AG09309 (cell line): ENCODE measurements around the gene NELFCD.

ENCODE experiments used
- DNase-seq: peaks from one replicate; pipeline ENCODE4 v3.0.0-alpha.2; 2010; ENCODE audit warnings: low read depth
- H3K4me3 ChIP-seq: 2 replicates; pipeline ENCODE4 v1.5.1; 2011; ENCODE audit warnings: mild to moderate bottlenecking, low read depth, low read length, moderate library complexity; ENCODE audit not compliant: control insufficient read depth
- TF ChIP-seq, protein P1 (sequence below): IDR thresholded peaks from 2 replicates; pipeline ENCODE4 v1.5.1; 2011; ENCODE audit warnings: mild to moderate bottlenecking, low read depth, low read length, inconsistent platforms; ENCODE audit not compliant: insufficient read depth, control insufficient read depth; ENCODE audit errors: missing control alignments

Gene NELFCD

DNA sequence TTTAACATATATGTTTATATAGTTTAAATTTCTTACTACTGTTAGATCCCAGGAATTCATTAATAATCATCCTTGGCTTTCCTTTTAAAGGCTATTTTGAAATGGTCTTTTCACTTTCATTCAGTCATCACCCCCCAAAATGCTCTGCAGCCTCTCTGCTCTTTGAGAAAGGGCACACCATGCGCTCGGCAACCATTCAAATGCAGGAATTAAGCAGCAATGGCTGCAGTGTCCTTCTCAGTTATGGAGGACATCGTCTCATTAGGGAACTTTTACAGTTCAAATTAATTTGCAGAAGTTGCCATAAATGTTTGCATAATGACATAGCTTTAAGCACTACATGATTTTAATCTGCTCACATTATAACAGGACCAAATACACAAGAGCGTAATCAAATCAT, 44.5 kb downstream of the NELFCD start:
- TF ChIP-seq, protein P1, sequence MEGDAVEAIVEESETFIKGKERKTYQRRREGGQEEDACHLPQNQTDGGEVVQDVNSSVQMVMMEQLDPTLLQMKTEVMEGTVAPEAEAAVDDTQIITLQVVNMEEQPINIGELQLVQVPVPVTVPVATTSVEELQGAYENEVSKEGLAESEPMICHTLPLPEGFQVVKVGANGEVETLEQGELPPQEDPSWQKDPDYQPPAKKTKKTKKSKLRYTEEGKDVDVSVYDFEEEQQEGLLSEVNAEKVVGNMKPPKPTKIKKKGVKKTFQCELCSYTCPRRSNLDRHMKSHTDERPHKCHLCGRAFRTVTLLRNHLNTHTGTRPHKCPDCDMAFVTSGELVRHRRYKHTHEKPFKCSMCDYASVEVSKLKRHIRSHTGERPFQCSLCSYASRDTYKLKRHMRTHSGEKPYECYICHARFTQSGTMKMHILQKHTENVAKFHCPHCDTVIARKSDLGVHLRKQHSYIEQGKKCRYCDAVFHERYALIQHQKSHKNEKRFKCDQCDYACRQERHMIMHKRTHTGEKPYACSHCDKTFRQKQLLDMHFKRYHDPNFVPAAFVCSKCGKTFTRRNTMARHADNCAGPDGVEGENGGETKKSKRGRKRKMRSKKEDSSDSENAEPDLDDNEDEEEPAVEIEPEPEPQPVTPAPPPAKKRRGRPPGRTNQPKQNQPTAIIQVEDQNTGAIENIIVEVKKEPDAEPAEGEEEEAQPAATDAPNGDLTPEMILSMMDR: no peak
- H3K4me3 ChIP-seq: no peak overlapping the region
- no peak for DNase-seq

DNA sequence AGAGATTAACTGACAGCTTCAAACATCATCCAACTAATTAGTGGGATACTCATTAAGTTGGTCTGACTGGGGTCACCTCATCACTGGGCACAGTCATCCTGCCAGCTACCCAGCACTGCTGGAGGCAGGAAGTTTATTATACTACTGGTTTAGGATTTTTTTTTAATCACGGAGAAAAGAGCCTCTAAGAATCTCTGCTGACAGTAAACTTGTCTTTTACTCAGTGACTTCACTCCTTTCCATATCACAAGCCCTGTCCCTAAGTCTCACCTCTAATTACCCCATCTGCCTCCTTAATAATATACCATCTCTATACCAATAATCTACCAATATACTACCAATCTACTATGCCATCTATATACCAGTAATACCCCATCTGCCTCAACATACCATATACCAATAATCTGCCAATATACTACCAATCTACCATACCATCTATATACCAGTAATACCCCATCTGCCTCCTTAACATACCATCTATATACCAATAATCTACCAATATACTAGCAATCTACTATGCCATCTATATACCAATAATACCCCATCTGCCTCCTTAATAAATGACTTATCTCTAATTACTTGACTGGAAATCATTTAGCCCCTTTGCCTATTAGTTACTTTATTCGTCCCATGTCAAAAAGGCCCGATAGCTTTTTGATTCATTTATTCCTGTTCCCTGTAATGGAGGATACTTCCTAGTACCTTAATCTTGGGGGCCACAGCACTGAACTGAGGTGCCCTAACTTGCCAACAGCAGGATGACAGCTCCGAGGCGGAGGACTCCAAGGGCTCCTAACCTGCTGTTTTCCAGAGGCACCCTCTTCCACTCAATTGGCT, 46.1 kb downstream of the NELFCD start:
- DNase-seq: no peak
- H3K4me3 ChIP-seq: no peak overlapping the region
- TF ChIP-seq, protein P1: no peak

DNA sequence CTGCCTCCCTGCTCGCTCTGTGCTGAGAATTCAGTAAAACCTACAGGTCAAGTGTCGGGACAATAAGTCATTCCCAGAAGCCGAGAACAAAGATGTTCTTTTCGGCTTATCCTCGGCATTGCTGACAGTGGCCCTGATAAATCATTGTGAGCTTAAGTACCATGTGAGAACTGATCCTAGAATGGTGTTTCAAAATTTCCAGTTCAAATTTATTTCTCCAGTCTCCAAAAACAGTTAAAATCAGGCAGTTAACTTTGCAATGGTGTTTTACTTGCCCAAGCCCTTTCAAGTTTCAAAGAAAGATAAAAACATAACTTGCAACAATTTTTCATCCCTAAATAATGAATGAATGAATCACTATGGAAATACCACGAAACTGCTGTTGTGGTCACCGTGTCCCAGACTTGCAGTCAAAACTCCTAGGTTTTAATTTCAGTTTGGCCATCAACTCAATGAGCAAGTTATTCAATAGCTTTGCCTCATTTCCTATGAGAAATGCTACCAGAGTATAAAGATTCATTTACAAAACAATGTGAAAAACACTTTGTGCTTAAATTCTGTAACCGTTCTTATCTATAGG, 46.8 kb downstream of the NELFCD start:
- TF ChIP-seq, protein P1: no peak
- H3K4me3 ChIP-seq: no peak overlapping the region
- DNase-seq: peak; percentile 56

DNA sequence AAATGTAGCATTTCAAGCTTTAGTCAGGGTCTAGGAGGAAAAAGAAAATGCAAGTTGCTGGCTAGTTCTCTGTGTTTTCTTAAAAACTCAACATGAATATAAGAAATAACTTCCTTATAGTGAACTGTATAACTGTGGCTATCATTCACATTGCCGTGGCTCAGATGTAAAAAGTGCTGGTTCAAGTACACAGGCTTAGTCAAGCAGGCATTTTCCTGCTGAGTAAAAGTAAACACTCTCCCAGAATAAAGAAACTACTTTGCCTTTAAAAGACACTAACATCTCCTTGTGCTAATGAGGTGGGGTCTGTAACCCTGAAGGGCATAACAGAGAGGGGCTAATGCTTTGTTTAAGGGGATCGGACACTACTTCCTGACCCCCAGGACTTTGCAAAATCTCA, 47.8 kb downstream of the NELFCD start:
- DNase-seq: no peak
- TF ChIP-seq, protein P1: no peak
- no peak overlapping the region for H3K4me3 ChIP-seq

DNA sequence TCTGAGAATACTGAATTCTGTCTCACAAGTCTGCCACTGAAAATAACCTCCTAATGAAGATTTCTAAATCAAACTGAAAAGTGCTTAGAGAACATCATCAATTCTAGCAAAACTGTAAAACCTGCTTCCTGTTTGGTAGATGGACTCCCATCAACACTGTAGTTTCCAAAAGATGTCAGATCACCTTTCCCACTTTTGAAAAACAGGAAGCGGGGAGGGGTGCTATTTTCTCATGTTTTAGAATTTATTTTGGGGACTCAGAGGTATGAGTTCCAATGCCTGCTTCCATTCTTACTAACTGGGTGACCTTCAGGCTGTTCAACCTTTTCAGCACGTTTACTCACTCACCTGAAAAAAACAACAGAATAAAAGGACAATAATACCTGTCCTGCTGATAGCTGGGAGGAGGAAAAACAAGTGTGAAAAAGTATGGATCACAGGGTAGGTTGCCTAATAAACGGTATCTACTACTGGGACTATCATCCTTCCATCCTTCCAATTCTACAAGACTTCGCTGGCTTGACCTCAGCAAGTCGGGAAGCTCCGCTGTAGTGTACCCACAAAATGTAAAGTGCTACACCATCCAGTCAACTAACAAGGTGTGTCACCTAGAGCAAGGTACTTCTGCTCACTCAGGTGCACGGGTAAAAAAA, 50.0 kb downstream of the NELFCD start:
- peak overlapping the region; percentile 75 for H3K4me3 ChIP-seq
- TF ChIP-seq, protein P1: no peak
- DNase-seq: no peak

DNA sequence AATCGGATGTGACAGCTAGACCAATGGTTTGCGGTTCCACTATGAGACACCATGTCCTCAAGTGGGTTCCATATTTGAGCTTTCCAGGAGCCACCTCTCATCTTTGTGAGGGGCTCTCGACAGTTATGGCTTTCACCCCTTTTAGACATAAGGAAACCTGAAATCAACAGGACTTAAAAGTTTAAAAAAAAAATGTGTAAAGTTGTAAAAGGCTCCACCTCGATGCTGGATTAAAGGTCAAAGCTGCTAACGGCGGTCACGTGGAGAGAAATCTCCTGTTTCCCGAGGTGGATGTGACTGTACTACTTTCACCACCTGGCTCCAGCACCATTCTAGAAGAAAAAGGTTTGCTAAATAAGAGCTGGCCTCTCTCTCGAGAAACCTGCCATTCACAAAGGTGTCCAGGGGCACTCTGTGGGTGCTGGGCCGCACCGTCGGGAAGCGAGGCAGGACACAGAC, 50.5 kb downstream of the NELFCD start:
- no peak for DNase-seq
- peak overlapping the region; percentile 75 for H3K4me3 ChIP-seq
- TF ChIP-seq, protein P1: no peak
